G401.6 (cell line): Measurements from ENCODE around the gene DLK1.

Source experiments
- FAIRE-seq: peaks from 2 replicates; lab custom pipeline; 2012; peaks lifted over from hg19 to GRCh38; lab: Jason Lieb, UNC

The DLK1 gene

DNA sequence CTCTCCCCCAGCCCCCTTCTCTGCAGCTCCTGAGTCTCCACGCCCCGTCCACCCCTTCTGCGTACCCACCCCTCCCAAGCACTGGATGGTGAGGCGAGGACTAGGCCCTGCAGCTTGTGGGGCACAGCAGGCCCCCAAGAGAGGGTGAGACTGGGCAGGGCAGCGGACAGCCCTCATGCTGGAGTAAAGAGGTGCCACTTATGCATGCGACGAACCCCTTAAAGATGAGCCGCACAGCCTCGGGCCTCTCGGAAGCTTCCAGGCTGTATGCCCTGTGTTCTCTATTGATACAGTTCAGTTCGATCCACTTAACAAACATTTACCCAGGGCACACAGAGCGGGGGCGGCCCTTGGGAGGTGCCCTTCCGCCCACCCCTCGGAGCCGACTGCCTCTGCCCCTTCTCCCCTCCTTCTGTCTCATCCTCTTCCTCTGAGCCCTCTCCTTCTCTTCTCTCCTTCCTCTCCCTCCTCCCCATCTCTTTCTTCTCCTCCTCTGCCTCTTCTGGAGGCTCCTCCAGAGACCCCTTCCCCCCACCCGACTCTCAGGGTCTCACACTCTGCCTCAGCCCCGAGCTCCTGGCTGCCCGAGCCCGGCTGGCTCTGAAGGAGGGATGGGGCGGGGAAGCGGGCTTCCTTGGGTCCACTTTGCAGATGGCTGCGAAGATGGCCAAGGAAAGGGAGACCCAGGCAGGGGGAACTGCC lies 32.7 kb upstream of the DLK1 start:
- FAIRE-seq: no peak

DNA sequence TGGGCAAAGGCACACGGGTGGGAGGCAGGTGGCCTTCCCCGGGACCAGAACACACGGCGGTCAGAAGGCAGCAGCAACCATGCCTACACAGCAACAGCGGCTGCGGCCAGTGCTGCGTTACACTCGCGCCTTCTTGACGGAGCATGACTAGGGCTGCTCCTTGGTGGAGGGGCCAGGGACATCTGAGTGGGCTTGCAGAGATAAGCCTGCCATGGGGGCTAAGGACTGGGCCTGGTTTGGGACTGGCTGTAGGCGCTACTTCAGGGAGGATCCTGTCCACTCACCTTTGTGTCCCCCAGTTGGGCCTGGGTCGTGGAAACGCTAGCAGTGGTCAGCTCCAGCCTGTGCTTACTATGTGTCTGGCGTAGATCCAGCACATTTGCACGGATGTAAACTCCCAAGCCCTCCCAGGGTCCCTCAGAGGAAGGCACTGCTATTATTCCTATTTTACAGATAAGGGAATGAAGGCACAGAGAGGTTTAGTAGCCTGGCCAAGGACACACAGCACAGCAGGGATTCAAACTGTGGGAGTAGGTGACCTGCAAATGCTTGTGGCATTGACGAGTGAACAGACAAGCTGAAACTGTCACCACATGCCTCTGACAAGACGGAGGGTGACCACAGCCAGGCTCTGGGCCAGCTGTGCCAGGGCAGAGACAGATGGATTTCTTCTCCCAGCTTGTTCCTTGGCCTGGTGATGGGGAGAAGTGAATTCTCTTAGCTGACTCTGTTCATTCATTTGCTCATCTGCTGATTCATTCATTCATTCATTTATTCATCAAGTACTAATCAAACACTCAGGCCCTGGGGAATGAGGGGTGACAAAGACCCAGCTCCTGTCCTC lies 31.9 kb upstream of the DLK1 start:
- FAIRE-seq: no peak

DNA sequence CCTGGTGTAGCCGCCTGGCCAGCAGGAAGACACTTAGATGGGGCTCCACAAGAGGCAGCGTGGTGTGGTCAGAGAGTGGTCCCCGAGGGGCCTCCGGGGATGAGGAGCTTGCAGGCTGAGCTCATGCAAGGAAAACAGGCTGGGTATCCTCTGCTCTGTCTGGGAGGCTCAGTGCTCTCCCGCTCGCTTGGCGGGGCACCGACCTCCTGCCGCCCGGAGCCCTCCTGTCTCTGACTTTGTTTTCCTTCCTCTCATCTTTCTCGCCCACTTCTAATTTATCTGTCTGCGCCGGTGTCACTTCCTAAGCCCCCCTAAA lies 31.3 kb upstream of the DLK1 start:
- no peak for FAIRE-seq

DNA sequence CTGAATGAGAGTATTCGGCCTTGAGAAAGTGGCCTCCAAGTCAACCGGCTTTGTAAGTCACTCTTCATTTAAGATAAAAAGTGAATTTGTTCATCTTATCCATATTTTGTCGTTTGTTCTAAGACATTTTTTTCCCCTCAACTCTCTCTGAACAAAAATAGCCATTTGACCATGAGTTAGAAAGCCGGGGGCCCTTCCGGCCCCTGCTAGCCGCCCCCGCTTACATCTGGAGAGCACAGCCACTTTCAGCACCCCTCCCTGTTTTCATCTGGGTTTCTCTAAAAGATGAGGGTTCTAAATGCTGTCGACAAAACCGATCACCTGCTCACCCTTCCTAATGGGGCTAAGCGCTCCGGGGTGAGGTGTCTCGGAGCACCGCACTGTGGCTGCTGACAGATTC lies 30.7 kb upstream of the DLK1 start:
- no peak for FAIRE-seq

DNA sequence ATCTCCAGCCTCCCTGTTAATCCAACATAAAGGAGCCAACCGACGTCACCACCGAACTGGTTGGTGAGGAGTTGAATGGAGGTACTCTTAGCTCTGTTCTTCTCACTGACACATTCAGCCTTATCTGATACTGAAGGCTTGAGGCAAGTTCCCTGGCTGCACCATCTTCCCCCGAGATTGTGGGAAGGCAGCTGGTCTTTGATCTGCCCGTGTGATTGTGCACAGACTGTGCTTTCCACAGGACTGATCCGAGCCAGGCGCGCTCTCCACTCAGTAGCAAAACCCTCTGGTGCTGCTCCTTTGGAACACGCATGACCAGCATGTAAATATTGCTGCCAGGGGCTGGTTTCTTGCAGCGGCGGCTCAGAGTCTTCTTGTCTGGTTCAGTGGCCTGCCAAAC lies 30.1 kb upstream of the DLK1 start:
- FAIRE-seq: no peak

DNA sequence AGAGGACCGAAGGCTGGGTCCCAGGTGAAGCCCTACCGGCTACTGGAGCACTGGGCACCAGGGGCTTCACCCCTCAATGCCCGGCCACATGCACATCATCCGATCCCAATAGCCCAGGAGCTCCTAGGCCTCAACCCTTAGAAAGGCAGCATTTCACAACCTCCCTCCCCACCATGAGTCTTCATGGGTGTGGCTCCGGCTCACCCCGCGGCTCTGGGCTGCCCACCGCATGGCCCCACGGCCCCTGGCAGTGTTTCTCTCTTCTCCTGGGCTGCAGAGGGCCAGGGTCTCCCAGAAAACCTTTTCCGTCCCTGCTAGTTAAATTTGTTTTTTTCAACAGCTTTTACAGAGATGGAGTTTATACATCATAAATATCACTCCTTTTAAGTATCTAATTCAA lies 28.6 kb upstream of the DLK1 start:
- FAIRE-seq: no peak

DNA sequence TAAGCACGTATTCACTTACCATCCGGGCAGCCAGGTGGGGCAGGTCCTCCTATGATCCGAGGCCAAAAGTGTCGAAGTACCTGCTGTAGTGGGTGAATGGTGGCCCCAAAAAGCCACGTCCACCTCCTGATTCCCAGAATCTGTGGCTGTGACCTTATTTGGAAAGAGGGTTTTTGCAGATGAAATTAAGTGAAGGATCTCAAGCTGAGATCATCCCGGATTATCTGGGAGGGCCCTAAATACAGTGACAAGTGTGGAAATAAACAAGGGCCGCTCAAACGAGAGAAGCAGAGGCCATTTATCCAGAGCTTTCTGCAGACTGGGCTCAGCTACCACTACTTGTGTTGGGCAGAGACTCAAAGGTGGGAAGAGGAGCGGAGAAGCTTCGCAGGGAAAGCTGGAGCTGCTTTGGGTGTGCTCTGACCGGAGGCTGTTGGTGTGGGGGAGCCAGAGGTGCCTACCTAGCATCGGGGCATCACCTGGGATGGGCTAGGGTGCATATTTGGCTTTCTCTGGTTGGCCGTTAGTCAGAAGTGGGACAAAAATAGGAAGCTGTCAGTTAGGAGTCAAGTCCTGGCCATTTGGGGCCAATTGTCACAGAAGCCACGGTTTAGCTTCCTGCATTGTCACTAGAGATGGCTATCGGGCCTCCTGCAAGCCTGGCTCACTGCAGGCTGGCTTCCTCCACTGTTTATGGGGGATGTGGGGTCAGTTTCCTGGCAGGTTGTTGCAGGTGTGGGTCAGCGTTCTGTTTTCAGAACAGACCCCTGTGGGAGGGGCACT lies 27.8 kb upstream of the DLK1 start:
- FAIRE-seq: no peak

DNA sequence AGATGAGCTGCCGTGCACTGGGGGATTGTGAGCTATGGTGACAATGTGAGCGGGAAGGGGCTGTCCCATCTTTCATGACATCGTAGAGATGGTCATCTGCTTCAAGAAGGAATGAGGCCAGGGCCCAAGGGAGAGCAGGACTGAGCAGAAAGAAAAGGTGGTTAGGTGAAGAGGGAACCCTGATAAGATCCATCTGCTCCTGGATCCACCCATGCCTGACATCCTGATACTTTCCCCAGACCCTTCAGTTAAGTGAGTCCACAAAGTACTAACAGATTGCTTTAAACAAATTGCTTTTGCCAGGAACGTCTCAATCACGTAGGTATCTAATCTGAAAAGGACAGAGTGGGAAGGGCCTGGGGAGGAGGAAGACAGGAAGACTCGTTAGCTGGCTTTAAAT lies 25.4 kb upstream of the DLK1 start:
- FAIRE-seq: no peak

DNA sequence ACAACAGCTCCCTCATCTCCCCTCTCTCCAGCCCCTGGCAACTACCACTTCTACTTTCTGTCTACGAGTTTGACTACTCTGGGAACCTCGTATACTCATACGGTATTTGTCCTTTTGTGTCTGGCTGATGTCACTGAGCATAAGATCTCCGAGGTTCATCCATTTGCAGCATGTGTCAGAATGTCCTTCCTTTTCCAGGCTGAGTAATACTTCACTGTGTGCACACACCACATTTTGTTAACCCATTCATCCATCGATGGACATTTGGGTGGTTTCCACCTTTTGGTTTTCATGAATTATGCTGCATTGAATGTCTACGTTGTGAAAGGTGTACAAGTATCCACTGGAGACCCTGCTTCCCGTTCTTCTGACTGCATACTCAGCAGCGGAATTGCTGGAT lies 24.1 kb upstream of the DLK1 start:
- FAIRE-seq: no peak

DNA sequence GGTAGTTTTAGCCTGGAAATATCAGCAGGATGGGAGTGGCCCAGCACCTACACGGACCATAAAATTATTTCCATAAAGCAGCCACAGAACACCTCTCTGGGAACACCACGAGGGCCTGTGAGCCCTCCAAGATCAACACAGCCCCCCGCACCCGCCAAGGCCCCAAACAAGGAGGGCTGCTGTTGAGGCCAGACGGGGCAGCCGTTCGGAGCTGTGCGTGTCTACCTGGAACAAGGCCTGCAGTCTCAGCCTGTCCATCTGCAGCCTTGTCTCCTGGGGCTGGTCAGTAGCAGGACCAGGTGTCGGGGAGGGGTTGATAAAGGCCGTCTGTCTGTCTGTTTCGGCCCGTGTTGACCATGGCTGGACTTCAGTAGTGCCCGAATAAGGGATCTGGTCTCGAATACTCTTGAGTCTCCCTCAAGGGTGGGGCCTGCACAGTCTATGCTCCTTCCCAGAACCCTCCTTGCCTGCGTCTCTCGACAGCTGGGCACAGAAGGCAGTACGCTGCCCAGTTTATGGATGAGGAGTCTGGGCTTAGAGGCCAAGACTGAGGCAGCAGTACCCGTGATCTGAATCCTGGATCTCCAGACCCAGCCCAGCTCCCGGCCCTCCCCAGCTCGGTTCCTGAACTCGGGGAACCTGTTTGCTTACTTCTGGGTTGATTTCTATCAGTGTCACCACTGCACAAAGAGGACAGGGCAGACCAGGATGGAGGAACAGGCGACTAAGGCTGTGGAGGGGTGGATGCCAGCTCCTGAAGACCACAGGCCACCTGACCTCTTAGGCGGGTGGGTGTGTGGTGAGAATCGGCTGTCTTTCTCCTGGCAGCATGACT lies 23.1 kb upstream of the DLK1 start:
- FAIRE-seq: no peak

DNA sequence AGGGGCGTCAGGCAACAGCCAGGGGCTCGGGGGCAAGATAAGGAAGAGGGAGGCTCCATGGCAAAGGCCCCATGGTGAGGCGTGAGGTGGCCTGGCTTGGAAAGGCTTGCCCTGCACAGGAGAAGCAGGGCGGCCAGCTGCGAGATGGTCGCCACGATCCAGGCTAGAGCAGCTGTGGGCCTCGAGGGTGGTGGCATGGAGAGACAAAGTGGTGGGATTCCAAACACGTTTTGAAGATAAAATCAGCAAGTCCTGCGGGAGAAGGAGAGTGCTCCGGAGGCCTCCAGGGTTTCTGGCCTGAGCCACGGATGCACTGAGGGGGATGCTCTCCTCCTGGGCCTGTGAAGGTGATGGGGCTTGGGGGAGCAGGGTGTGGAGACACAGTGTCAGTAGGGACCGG lies 20.5 kb upstream of the DLK1 start:
- no peak for FAIRE-seq

DNA sequence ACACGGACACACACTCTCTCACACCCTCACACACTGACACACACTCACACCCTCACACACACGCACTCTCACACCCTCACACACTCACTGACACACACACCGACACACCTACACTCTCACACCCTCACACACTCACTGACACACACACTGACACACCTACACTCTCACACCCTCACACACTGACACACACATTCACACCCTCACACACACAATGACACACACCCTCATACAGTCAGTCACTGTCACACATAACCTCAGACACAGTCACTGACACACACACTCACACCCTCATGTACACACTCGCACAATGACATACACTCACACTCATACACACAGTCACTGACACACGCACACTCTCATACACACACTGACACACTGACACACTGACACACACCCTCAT lies 19.8 kb upstream of the DLK1 start:
- no peak for FAIRE-seq

DNA sequence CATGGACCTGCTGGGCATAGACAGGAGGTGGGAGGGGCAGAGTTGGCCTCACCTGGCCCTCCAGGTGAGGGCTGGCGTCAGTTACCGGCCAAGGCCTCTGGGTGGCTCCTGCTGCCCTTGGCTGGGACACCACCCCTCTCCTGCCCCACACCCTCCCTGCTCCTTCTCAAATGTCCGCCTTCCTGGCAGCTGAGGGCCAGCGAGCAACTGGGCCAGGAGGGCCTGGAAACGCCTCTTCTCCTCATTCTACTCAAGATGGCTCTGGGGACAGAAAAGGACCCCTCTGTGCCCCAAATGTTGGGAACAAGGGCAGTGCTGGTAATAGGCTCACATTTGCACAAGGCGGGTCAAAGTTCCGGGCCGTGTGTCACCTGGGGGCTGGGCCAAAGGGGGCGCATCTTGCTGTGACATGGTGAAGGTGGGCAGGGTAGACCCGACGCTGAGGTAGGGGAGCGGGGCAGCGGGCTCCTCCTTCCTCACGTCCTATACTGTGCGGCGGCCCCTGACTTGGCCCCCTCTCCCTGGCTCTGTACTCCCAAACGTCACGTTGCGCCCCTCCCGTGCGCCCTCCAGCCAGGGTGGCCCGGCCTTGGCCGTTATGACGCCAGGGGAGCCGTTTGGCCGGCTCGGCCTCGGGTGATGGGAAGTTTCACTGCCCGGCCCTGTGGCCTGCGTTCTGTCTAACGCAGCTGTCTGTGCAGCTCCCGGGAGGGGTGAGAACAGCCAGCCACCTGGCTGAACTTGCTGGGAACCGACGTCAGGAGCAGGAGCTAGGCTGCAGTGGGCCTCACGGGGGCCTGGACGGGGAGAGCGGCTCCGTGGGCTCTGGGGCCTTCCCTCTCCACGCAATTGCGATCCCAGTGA lies 18.0 kb upstream of the DLK1 start:
- FAIRE-seq: no peak

DNA sequence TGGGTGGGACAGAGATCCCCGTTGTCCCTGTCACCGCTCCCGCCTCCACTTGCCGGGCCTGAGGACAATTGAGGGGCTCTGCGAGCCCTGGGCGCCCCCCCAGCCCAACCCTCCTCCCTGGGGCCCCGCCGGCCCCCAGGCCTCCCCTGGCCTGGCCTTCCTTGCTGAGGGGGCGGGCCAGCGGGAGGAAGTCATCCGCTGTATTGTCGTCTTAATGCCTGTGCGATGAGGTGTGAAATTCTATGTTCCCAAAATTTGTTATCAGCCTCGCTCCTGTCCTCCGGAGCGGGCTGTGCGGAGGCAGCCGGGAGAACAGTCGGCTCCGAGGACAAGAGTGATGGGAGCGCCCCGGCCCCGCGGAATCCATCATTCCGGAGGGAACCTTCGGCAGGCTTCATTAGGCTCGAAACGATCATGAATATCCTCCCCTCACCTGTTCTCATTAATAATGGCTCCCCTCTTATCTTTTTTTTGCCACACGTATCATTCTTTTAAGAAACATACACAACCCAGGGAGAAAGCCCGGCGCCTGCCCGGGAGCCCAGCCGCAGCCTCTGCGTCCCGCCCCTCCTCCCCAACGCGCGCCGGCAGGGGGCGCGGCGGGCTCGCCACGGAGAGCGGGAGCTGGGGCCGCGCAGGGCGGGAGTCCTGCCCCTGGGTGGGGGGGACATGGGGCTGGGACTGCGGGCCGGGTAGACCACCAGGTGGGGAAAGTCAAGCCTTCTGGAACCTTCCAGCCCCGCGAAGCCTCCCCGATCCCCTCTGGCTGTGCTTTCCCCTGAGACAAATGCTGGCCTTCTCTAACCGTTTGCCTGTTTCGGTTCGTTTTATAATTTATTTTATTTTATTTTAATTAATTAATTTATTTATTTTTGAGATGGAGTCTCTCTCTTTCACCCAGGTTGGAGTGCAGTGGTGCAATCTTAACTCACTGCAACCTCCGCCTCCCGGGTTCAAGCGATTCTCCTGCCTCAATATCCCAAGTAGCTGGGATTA lies 17.1 kb upstream of the DLK1 start:
- FAIRE-seq: no peak

DNA sequence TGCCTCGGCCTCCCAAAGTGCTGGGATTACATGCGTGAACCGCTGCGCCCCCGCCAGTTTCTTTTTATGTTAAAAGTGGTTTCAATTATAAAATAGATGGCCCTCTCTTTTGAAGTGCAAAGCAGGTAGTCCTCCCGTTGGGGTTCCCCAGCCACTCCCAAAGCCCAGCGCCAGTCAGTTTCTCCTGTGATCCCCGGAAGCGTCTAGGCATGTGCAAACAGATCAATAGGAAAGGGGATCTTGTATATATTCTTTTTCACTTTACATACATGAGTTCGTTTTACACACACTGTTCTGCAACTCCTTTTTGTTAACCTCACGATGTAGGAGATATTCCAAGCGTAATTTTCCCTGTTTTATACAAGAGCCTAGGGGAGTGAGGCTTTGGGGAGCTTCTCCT lies 16.3 kb upstream of the DLK1 start:
- FAIRE-seq: no peak

DNA sequence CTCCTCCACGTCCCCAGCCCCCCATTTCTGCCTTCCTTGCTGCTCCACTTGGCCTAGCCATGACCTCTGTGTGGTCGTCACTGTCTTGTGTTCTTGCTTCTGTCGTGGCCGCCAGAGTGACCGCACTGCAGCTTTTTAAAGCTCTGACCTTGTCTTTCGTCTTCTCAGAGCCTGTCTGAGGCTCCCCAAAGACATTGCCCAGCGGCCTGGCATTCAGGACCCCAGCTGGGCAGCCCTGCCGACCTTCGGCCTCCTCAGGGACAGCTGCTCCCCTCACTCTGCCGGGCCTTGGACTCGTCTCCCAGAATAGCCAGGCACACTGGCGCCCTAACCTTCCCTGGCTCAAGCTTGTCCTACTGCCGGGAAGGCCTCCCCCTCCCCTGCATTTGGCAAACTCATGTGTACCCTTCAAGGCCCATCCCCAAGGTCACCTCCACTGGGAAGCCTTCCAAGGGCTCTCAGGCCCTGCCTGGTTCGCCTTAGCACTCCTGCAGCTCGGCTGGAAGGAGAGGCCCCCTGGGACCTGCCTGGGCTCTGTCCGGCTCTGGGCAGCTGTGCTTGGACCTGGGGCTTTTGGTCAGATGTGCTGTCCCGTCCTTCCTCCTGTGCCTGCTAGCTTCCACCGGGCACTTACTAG lies 15.7 kb upstream of the DLK1 start:
- FAIRE-seq: no peak

DNA sequence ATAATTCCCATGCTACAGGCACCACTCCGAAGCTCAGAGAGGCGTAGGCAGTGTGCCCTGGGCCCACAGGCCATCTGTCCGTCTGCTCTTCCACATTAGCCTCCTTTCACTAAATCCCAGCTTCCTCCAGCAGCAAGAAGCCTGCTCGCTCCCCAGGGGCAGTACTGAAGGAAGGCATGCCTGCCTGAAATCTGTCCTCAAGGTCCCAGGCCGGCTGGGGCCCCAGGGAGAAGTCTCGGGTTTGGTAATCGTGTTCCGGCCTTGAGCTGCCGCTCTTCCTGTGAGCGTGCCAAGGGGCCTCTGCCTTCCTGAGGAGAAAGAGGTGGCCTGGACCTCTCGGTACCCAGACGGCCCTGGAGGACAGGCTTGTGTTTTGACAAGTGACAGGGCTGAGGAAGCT lies 15.2 kb upstream of the DLK1 start:
- FAIRE-seq: no peak

DNA sequence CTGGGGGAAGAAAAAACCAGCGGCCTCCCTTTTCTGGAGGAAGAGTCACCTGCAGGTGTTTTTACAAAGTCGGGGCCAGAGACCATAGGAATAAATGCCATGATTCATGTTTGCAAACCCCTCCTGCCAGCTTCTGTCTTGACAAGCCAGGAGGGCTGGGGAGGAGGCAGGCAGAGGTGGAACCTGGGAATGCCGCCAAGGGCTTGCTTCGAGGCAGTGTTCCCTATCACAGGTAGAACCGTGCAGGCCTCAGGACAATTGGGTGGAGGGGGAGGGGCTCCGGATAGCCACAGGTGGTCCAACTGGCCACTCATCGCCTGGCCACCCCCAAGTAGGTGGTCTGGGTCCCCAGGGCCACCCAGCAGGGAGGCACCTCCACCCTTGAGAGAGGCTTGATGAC lies 14.2 kb upstream of the DLK1 start:
- FAIRE-seq: no peak

DNA sequence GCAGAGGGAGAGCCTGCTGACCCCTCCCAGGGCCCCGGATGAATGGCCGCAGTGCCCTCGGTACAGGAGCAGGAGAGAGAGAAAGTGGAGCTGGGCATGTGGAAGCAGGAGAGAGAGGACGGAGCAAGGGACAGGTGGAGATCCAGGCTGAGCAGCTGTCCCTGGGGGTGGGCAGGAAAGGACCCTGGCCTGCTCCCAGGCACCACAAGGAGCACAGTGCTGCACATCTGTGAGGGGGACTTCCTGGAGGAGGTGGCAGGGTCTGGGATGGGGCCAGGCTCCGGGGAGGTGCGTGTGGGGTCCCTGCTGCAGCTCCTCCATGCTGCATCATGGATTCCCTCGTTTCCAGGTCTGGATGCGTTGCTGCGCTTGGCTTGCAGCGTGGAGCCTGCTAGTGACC lies 13.0 kb upstream of the DLK1 start:
- FAIRE-seq: no peak
